ENCODE results near the gene TRIM65. TPM values are rescaled to one million over a fixed set of nuclear protein-coding genes. Genes with fewer than 3 reads are reported as not detected.

Gene TRIM65
- total RNA-seq, 1 donor from 2014 or later: 10.6 TPM

- no peak for ATAC-seq
These were observed 45.6 kb downstream of the TRIM65 start for GRCh38 chr17:75850928-75851692.

DNA sequence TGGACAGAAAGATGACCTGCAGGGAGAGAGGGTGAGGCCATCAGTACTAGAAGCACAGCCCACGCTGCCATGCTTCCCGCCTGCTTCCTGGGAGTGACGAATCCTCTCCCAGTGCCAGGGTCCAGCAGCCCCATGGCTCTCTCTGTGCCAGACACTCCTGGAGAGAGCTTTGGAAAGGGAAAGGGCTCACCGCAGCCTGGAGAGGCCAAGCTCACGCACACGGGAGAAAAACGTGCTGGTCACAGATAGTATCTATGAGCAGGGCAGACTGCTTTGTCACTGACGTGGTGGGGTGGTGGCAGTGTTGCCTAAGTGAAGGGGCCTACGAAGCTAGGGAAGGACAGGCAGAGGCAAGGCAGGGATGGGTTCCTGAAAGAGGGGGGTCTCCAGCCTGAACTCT is 47.0 kb downstream of the TRIM65 start:
- no peak for ATAC-seq

DNA sequence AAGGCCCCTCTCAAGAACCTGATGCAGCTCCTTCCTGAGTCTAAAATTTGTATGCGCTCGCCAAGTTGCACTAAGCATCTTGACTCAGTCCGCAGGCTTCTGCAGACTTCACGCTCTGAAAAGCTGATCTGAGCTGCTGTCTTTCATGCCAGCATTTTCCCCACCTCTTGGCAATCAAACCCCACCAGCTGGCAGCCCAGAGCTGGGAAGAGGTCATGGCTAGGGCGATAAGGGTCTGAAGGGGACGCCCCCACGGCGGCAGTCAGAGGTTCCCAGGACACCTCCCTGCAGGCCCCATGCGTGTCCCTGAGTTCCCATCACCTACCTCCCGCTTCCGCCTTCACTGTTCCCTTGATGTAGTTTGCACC is 47.5 kb downstream of the TRIM65 start:
- no peak for ATAC-seq

- ATAC-seq: no peak
These were observed 48.0 kb downstream of the TRIM65 start for GRCh38 chr17:75848523-75849278.

DNA sequence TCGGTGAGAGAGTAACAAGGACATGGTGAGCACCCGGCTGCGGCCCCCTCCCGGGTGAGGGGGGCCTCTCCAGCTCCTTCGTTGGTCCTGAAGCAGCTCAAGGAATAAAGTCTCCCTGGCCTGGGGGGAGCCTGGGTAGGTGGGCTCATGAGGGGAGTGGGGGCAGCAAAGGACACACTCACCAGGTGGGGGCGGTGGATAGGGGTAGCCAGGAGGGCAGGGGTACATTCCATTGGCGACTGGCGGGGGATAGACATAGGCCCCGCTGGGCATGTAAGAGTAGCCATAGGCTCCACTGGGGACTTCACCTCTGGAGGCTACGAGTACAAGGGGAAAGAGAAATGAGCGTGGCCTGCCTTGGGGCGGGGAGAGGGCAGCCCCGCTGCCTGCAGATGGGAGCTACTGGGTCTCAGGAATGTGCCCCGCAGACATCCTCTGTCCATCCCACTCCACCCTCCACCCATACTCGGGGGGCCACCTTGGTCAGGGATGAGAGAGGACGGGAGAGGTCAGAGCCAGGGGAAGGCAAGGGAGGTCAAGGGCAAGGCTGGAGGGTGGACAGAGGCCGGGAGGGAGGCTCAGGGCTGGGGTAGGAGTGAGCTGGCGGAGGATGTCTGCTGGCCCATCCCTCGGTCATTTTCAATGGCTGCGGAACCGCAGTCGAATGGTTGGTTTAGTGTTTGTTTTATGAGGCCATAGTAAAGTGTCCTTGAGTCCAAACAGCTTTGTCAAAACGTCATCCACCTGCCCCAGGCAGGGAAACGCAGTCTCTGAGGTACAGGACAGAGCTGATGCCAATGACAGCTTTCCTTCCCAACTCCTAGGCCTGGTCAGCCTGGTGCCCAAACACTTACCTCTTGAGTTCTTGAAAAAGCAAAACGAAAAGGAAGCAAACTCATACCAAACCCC is 48.9 kb downstream of the TRIM65 start:
- no peak for ATAC-seq

- ATAC-seq: no peak
These were observed 49.8 kb downstream of the TRIM65 start for GRCh38 chr17:75846692-75847613.

DNA sequence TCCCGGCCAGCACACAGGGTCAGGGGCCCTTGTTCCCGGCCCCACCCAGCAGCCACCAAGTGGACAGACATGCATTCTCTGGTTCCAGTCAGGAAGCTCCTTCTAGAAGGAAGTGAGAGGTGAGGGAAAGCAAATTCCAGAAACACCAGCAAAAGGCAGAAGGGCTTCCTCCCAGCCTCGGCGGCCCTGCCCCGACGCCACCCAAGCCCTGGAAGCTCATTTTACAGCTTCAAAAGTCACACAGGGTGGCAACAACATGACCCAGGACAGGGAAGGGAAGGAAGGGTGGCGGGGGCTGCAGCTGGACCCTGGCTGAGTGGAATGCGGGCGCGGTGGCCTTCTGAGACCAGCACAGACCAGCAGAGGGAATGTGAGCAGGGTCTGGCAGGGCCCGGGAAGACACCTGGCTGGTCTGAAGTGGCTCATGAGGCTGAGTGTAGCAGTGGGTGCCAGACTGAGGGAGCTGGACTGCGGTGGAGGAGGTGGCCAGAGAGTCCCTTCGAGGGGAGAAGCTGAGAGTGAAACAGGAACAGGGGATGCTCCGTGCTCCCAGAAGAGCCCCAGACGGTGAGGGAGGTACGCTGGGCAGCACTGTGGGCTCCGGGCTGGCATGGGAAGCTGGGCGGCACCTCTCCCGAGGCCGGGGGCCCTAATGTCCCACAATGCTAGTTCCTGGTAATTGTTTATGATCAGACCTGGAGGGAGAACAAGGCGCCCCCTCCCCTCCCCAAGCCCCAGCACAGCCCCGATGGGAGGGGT is 50.6 kb downstream of the TRIM65 start:
- ATAC-seq: no peak

DNA sequence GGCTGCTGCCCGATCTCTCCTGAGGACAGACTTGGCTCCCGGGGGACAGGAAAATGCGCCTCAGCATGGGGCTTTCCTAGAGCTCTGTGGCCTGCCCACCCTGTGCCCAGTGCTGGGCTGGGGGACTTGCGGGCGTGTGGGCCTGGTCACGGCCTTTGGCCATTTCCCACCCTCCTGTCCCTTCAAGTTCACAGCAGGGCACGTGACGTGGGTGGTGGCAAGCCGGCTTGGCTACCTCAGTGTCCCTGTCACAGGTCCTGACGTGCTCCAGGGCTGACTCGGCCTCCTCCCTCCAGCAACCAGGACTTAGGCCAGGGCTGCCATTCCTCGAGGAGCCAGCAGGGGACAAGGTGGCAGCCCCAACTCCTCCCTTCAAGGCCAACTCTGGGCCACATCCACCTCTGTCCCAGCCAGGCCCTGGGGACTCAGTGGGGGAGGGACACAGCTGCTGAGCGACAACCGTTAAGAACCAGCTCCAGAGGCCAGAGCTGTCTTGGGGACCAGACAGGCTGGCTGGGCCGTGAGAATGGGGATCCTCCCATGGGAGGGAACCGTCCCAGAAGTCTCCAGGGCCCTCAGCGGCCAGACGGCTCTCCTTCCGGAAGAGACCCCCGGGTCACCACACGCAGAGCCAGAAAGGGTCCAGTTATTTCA is 51.6 kb downstream of the TRIM65 start:
- peak; percentile 85 for ATAC-seq

DNA sequence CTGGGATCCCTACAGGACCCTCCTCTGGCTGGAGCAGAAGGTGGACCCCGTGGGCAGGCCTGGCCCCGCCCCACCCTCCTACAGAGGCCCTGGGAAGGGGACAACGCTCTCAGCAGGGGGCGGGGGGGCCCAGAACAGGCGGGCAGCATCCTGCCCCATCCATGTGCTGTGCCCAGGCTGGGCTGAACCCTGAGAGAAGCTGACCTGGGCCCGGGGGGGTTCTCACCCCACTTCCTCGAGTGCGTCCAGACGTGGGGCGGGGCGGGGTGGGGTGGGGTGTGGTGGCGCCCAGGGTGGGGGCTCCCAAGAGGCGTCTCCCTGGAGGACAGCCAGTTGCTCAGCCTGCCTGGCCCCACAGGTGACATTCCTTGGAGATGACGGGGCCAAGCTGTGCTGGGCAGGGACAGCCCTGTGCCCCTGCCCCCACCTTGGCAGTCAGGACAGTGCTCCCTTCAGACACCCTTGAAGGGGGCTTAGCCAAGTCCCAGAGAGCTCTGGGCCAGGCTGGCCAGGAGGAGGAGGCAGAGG is 52.2 kb downstream of the TRIM65 start:
- peak; percentile 83 for ATAC-seq

DNA sequence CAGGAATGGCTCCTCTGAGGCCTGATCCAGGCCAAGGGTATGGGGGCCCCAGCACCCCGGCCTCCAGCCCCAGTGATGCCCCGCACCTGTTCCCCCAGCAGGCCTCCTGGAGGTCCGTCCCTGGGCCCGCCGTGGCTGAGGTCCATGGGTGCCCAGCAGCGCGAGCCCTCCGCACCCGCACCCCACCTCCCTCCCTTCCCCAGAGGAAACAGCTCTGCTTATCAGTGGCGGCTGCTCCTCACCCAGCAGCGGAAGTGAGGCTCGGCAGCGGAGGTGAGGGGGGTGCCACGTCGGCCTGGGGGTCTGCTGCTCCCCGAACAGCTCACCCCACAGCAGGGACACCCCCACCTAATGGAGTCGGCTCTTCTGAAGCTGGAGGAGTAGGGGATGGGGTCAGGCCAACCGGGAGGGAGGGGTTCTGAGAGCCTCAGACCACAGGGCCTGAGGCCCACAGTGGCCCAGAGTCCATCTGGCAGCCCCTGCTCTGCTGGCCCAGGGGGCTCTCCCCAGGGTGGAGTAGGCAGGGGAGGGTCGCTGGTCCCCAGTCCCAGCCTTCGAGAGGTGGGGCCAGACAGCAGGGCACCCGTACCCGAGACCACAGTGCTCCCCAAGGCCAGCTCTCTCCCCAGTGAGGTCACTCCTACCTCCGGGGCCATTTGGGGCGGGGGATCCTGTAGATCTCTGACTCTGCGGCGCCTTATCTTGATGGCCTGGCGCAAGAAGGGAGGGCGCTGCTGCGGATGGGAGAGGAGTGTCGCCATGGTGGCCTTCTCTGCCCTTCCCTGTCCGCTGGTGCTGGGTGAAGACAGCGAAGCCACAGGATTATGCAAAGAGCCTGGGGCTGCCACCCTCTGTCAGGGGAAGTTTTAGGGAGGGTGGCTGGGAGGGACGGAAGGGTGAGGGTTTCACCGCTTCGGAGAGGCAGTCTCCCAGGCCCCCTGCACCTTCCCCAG is 52.9 kb downstream of the TRIM65 start, which contains the start of gene UNC13D:
Gene UNC13D (minus strand): TSS at position 828 of the 953 bp plus-strand sequence. CDS start 67 bp downstream, at position 761.
- ATAC-seq: peak; percentile 19

DNA sequence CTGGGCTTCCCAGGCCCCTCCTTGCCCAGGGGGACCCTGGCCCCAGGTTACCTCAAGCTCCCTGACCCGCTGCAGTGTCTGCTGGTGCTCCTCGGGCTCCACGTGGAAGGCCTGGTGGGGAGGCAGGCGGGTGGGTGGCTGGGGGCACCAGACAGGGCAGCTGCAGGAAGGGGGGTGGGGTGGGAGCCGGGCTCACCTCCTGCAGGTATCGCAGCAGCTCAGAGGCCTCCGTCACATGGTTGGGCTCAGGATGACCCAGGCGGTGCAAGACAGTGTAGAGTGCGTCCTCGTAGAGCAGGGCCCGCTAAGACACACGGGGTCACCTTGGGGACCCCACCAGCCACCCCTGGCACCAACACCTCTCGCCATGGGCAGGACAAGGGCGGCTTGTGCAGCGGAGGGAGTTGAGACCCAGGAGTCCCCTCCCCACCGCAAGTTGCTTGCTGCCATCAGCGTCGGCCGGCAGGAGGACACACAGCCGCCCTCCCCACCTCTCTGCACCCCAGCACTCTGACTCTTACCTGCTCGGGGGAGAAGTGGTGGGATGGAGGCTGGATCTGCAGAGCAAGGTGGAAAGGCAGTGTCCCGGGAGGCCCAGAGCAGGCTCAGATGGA is 53.7 kb downstream of the TRIM65 start:
- no peak for ATAC-seq

- no peak for ATAC-seq
These were observed 54.3 kb downstream of the TRIM65 start for GRCh38 chr17:75842411-75842810.

GRCh38 chr17:75840799-75841164 is 56.0 kb downstream of the TRIM65 start:
- no peak for ATAC-seq

DNA sequence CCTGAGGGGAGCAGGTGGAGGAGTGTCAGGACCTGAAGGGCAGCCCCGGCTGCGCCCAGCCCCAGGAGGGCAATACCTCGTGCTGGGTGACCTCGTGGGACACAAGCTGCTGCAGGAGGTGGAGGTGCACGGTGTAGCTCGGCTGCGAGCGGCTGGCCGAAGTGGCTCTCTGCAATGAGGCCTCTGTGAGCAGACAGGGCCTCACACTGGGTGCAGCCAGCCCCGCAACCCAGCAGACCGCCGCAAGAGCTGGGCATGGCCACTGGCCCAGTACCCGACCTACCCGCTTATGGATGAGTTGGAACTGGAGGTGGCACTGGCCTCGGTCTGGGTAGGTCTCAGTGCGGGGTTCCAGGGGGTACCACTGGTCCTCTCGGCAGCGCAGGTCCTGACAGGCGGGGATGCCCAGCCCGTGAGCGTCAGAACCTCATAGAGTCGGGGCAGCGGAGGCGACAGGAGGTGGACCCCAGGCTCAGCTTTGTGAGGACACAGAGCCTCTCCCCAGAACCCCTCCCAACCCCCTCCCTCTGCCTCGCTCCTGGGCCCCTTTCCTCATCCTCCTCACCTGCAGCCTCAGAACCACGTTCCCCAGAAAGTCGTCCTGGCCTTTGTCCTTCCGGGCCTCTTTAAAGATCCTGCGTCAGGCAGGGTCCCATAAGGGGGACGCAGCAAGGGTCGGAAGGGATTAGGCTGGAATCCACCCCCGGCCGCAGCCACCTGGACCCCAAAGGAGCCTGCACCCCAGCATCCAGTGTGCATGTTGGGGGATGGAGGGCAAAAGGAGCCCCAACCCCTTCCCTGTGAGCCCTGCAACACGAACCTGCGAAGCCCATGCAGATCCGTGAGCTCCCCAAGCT is 56.6 kb downstream of the TRIM65 start:
- no peak for ATAC-seq

Measured in esophagus mucosa (tissue), 1 donor.